ENCODE data around the gene CDADC1.

The CDADC1 gene

GRCh38 chr13:49303533-49304252 is 56.0 kb downstream of the CDADC1 start:
- Mint-ChIP-seq H3K27ac (no peak overlapping the region), H3K4me3 (no peak overlapping the region), H3K36me3 (ENCODE audit: insufficient read depth) (peaks cover 6% of the 10 kb centered on the region), H3K4me1 (ENCODE audit: low read depth in 2 of 2) (peaks cover 5 to 12% of the 10 kb centered on the region in 2 donors), H3K27me3 (no peaks in the 10 kb centered on the region), H3K9me3 (no peaks in the 10 kb centered on the region)
- ATAC-seq (replicated peaks) (no peak), DNase-seq (no peak)

GRCh38 chr13:49304356-49304755 is 56.6 kb downstream of the CDADC1 start:
- no peaks in the 10 kb centered on the region for H3K27me3 Mint-ChIP-seq
- H3K4me3 Mint-ChIP-seq = no peak overlapping the region
- H3K4me1 Mint-ChIP-seq (ENCODE audit: low read depth in 2 of 2) = peaks cover 5 to 12% of the 10 kb centered on the region in 2 donors
- no peaks in the 10 kb centered on the region for H3K9me3 Mint-ChIP-seq
- H3K27ac Mint-ChIP-seq = no peak overlapping the region
- H3K36me3 Mint-ChIP-seq (ENCODE audit: insufficient read depth) = peaks cover 6% of the 10 kb centered on the region
- no peak for DNase-seq
- ATAC-seq (replicated peaks) = no peak

- H3K4me1 Mint-ChIP-seq (ENCODE audit: low read depth in 2 of 2) = peaks cover 5 to 12% of the 10 kb centered on the region in 2 donors
- no peak for ATAC-seq (replicated peaks)
These were observed 57.3 kb downstream of the CDADC1 start for GRCh38 chr13:49304763-49305700.

GRCh38 chr13:49305792-49306425 is 58.2 kb downstream of the CDADC1 start:
- Mint-ChIP-seq H3K36me3 (ENCODE audit: insufficient read depth) (peaks cover 6% of the 10 kb centered on the region), H3K4me3 (no peak overlapping the region), H3K4me1 (ENCODE audit: low read depth in 2 of 2) (peaks cover 5 to 12% of the 10 kb centered on the region in 2 donors), H3K9me3 (no peaks in the 10 kb centered on the region), H3K27me3 (no peaks in the 10 kb centered on the region), H3K27ac (no peak overlapping the region)
- ATAC-seq (replicated peaks) (no peak), DNase-seq (no peak)

More at GRCh38 chr13:49304763-49305700, 57.3 kb downstream of the CDADC1 start:
- no peaks in the 10 kb centered on the region for H3K27me3 Mint-ChIP-seq
- H3K9me3 Mint-ChIP-seq = no peaks in the 10 kb centered on the region
- H3K27ac Mint-ChIP-seq = no peak overlapping the region
- H3K4me3 Mint-ChIP-seq = no peak overlapping the region
- peaks cover 6% of the 10 kb centered on the region for H3K36me3 Mint-ChIP-seq (ENCODE audit: insufficient read depth)
- no peak for DNase-seq

- H3K9me3 Mint-ChIP-seq = no peaks in the 10 kb centered on the region
- H3K4me1 Mint-ChIP-seq (ENCODE audit: low read depth in 2 of 2) = peaks cover 0 to 2% of the 10 kb centered on the region in 2 donors
- H3K27me3 Mint-ChIP-seq = no peaks in the 10 kb centered on the region
- no peak overlapping the region for H3K4me3 Mint-ChIP-seq
- peaks cover 5% of the 10 kb centered on the region for H3K36me3 Mint-ChIP-seq (ENCODE audit: insufficient read depth)
- peak overlapping the region in 1 of 2 donors; percentile 5 for H3K27ac Mint-ChIP-seq
- DNase-seq (no peak), ATAC-seq (replicated peaks) (no peak)
These were observed 59.6 kb downstream of the CDADC1 start for GRCh38 chr13:49307365-49307764.

GRCh38 chr13:49308097-49308875 is 60.6 kb downstream of the CDADC1 start:
- Mint-ChIP-seq H3K27ac (peak overlapping the region; percentile 5 to 57), H3K4me1 (ENCODE audit: low read depth in 2 of 2) (no peaks in the 10 kb centered on the region), H3K27me3 (no peaks in the 10 kb centered on the region), H3K36me3 (ENCODE audit: insufficient read depth) (peaks cover 3% of the 10 kb centered on the region), H3K4me3 (no peak overlapping the region), H3K9me3 (no peaks in the 10 kb centered on the region)
- DNase-seq (no peak), ATAC-seq (replicated peaks) (no peak)

- no peak for DNase-seq
- Mint-ChIP-seq H3K4me3 (no peak overlapping the region), H3K4me1 (ENCODE audit: low read depth in 2 of 2) (no peaks in the 10 kb centered on the region), H3K27ac (no peak overlapping the region), H3K36me3 (ENCODE audit: insufficient read depth) (peaks cover 3% of the 10 kb centered on the region), H3K27me3 (no peaks in the 10 kb centered on the region), H3K9me3 (no peaks in the 10 kb centered on the region)
- ATAC-seq (replicated peaks) = no peak
These were observed 61.2 kb downstream of the CDADC1 start for GRCh38 chr13:49308921-49309408.

GRCh38 chr13:49310251-49310650 is 62.5 kb downstream of the CDADC1 start:
- Mint-ChIP-seq H3K27ac (no peak overlapping the region), H3K4me1 (ENCODE audit: low read depth in 2 of 2) (no peaks in the 10 kb centered on the region), H3K9me3 (no peaks in the 10 kb centered on the region), H3K4me3 (no peak overlapping the region), H3K36me3 (ENCODE audit: insufficient read depth) (peaks cover 3% of the 10 kb centered on the region), H3K27me3 (no peaks in the 10 kb centered on the region)
- ATAC-seq (replicated peaks) (no peak), DNase-seq (no peak)

GRCh38 chr13:49311816-49312215 is 64.1 kb downstream of the CDADC1 start:
- no peak overlapping the region for H3K27ac Mint-ChIP-seq

GRCh38 chr13:49314344-49314882 is 66.7 kb downstream of the CDADC1 start:
- H3K36me3 Mint-ChIP-seq (ENCODE audit: insufficient read depth) = no peaks in the 10 kb centered on the region
- no peaks in the 10 kb centered on the region for H3K4me1 Mint-ChIP-seq (ENCODE audit: low read depth in 2 of 2)
- ATAC-seq (replicated peaks) = no peak
- H3K27me3 Mint-ChIP-seq = no peaks in the 10 kb centered on the region
- H3K9me3 Mint-ChIP-seq = no peaks in the 10 kb centered on the region
- no peak overlapping the region for H3K4me3 Mint-ChIP-seq
- H3K27ac Mint-ChIP-seq = no peak overlapping the region
- no peak for DNase-seq

More at GRCh38 chr13:49311816-49312215, 64.1 kb downstream of the CDADC1 start:
- peaks cover 3% of the 10 kb centered on the region for H3K36me3 Mint-ChIP-seq (ENCODE audit: insufficient read depth)
- no peak for DNase-seq
- H3K4me3 Mint-ChIP-seq = no peak overlapping the region
- no peaks in the 10 kb centered on the region for H3K27me3 Mint-ChIP-seq
- no peaks in the 10 kb centered on the region for H3K4me1 Mint-ChIP-seq (ENCODE audit: low read depth in 2 of 2)
- H3K9me3 Mint-ChIP-seq = no peaks in the 10 kb centered on the region
- ATAC-seq (replicated peaks) = no peak

GRCh38 chr13:49315036-49315565 is 67.4 kb downstream of the CDADC1 start:
- H3K27me3 Mint-ChIP-seq = no peaks in the 10 kb centered on the region
- DNase-seq = no peak
- H3K27ac Mint-ChIP-seq = peak overlapping the region in 1 of 2 donors; percentile 59
- no peaks in the 10 kb centered on the region for H3K4me1 Mint-ChIP-seq (ENCODE audit: low read depth in 2 of 2)
- no peak for ATAC-seq (replicated peaks)
- no peaks in the 10 kb centered on the region for H3K36me3 Mint-ChIP-seq (ENCODE audit: insufficient read depth)
- no peak overlapping the region for H3K4me3 Mint-ChIP-seq
- no peaks in the 10 kb centered on the region for H3K9me3 Mint-ChIP-seq

- DNase-seq (no peak), ATAC-seq (replicated peaks) (no peak)
- H3K27ac Mint-ChIP-seq = no peak overlapping the region
- H3K27me3 Mint-ChIP-seq = no peaks in the 10 kb centered on the region
- H3K9me3 Mint-ChIP-seq = no peaks in the 10 kb centered on the region
- H3K4me3 Mint-ChIP-seq = no peak overlapping the region
- no peaks in the 10 kb centered on the region for H3K36me3 Mint-ChIP-seq (ENCODE audit: insufficient read depth)
- peaks cover under 1 to 4% of the 10 kb centered on the region in 2 donors for H3K4me1 Mint-ChIP-seq (ENCODE audit: low read depth in 2 of 2)
These were observed 68.2 kb downstream of the CDADC1 start for GRCh38 chr13:49315756-49316482.
